HG03095 (cell line): ENCODE data around the gene HMCES.
"Not testable (repeated sequence)": the region's sequence is repeated elsewhere in the genome, so short reads cannot be mapped to it uniquely, and the experiment has no call there.

Experiments used
- ATAC-seq: cut with Tn5 transposase; IDR thresholded peaks from one replicate; pipeline ENCODE4 v1.9.1; 2021; ENCODE audit warnings: moderate library complexity; ENCODE audit not compliant: unreplicated experiment

HMCES gene

GRCh38 chr3:129318921-129319320, 40.3 kb downstream of the HMCES start:
- no peak for ATAC-seq

GRCh38 chr3:129320261-129320660, 41.6 kb downstream of the HMCES start:
- no peak for ATAC-seq

- ATAC-seq, result no peak
Observed at GRCh38 chr3:129320825-129321487, 42.3 kb downstream of the HMCES start.

- no peak for ATAC-seq
Observed at GRCh38 chr3:129321887-129322286, 43.2 kb downstream of the HMCES start.

GRCh38 chr3:129323651-129324294, 45.1 kb downstream of the HMCES start:
- no peak for ATAC-seq

- ATAC-seq, result no peak
Observed at GRCh38 chr3:129324855-129325254, 46.2 kb downstream of the HMCES start.

- ATAC-seq, result no peak
Observed at GRCh38 chr3:129325383-129325782, 46.7 kb downstream of the HMCES start.

- no peak for ATAC-seq
Observed at GRCh38 chr3:129326138-129326537, 47.5 kb downstream of the HMCES start.

GRCh38 chr3:129326595-129326994, 47.9 kb downstream of the HMCES start:
- ATAC-seq, result no peak

GRCh38 chr3:129327510-129327909, 48.8 kb downstream of the HMCES start:
- no peak for ATAC-seq

- no peak for ATAC-seq
Observed at GRCh38 chr3:129329858-129330257, 51.2 kb downstream of the HMCES start.

GRCh38 chr3:129330409-129330808, 51.7 kb downstream of the HMCES start:
- no peak for ATAC-seq

- ATAC-seq, result no peak
Observed at GRCh38 chr3:129333891-129334290, 55.2 kb downstream of the HMCES start.

GRCh38 chr3:129336093-129336706, 57.5 kb downstream of the HMCES start:
- ATAC-seq, result no peak

GRCh38 chr3:129337719-129338118, 59.0 kb downstream of the HMCES start:
- ATAC-seq, result not testable (repeated sequence)

- not testable (repeated sequence) for ATAC-seq
Observed at GRCh38 chr3:129339186-129339585, 60.5 kb downstream of the HMCES start.

- ATAC-seq, result not testable (repeated sequence)
Observed at GRCh38 chr3:129339833-129340232, 61.2 kb downstream of the HMCES start.

- no peak for ATAC-seq
Observed at GRCh38 chr3:129341331-129342141, 62.9 kb downstream of the HMCES start.

- no peak for ATAC-seq
Observed at GRCh38 chr3:129343643-129344360, 65.1 kb downstream of the HMCES start.

- no peak for ATAC-seq
Observed at GRCh38 chr3:129344540-129345220, 66.0 kb downstream of the HMCES start.
